IMR-90 (cell line): Measurements from ENCODE around the gene PTGR2. TPM values are rescaled to one million over a fixed set of nuclear protein-coding genes. Genes with fewer than 3 reads are reported as not detected.
A peak's percentile ranks its signal among the peaks of the same experiment; 100 is the strongest.

ENCODE experiments used
- ATAC-seq: fragments of 200-7000 bp; cut with Tn5 transposase; 2 replicates; pipeline ENCODE4 v1.9.1; 2020; ENCODE audit warnings: low read depth, mild to moderate bottlenecking, moderate library complexity
- BruUV-seq: library from RNA; stranded (reverse); fragments of 400-500 nt; replicated peaks from 2 replicates; lab custom pipeline; 2021; lab: Mats Ljungman, UMichigan
- CTCF ChIA-PET: fragments of 300-600 bp; formaldehyde crosslinking; extraction: SDS; loops from one replicate; lab custom pipeline; 2021; ENCODE audit warnings: antibody characterized with exemption; lab: Yijun Ruan, JAX
- POLR2A ChIA-PET: fragments of 300-600 bp; sonication (Branson Sonifier 250); formaldehyde crosslinking; loops from one replicate; lab custom pipeline; 2022; ENCODE audit warnings: antibody characterized with exemption; ENCODE audit not compliant: unreplicated experiment; lab: Charles Lee
- DNase-seq: peaks from one replicate; pipeline ENCODE4 v3.0.0; 2013
- H2AFZ ChIP-seq: replicated peaks from 2 replicates; pipeline ENCODE3; 2013; ENCODE audit warnings: low read length, mild to moderate bottlenecking; ENCODE audit not compliant: poor library complexity
- H2AK5ac ChIP-seq: 2 replicates; pipeline ENCODE4 v1.6.1; 2013; ENCODE audit warnings: low read depth, low read length, inconsistent platforms
- H2AK9ac ChIP-seq: replicated peaks from 2 replicates; pipeline ENCODE3; 2013; ENCODE audit warnings: mild to moderate bottlenecking, low read depth, low read length, moderate library complexity; ENCODE audit not compliant: poor library complexity
- H2BK120ac ChIP-seq: 2 replicates; pipeline ENCODE4 v1.6.1; 2013; ENCODE audit warnings: low read depth, low read length, inconsistent platforms
- H2BK15ac ChIP-seq: 3 replicates; pipeline ENCODE4 v1.6.1; 2013; ENCODE audit warnings: low read depth, low read length, inconsistent platforms
- H2BK20ac ChIP-seq: 2 replicates; pipeline ENCODE4 v1.6.1; 2013; ENCODE audit warnings: low read depth, mild to moderate bottlenecking, inconsistent platforms, low read length, moderate library complexity
- H2BK5ac ChIP-seq: 2 replicates; pipeline ENCODE4 v1.6.1; 2013; ENCODE audit warnings: mild to moderate bottlenecking, low read depth, low read length, inconsistent platforms; ENCODE audit not compliant: poor library complexity, severe bottlenecking
- H3K14ac ChIP-seq: replicated peaks from 2 replicates; pipeline ENCODE4 v1.6.1; 2013; ENCODE audit warnings: low read depth, low read length, inconsistent platforms
- H3K18ac ChIP-seq: 2 replicates; pipeline ENCODE4 v1.6.1; 2013; ENCODE audit warnings: low read depth, low read length, control low read depth
- H3K23ac ChIP-seq: 2 replicates; pipeline ENCODE4 v1.6.1; 2013; ENCODE audit warnings: low read depth, low read length, inconsistent platforms
- H3K27ac ChIP-seq: 2 replicates; pipeline ENCODE4 v1.5.1; 2013; ENCODE audit warnings: mild to moderate bottlenecking, control low read depth, low read length; ENCODE audit not compliant: insufficient read depth
- H3K27me3 ChIP-seq: 2 replicates; pipeline ENCODE4 v1.6.1; 2013; ENCODE audit warnings: low read length; ENCODE audit not compliant: control insufficient read depth, insufficient read depth
- H3K36me3 ChIP-seq: 2 replicates; pipeline ENCODE4 v1.6.1; 2013; ENCODE audit warnings: low read length, mixed read lengths; ENCODE audit not compliant: control insufficient read depth, insufficient read depth
- H3K4ac ChIP-seq: 2 replicates; pipeline ENCODE4 v1.6.1; 2013; ENCODE audit warnings: low read depth, low read length, inconsistent platforms
- H3K4me1 ChIP-seq: 2 replicates; pipeline ENCODE4 v1.6.1; 2013; ENCODE audit warnings: low read length, mixed read lengths; ENCODE audit not compliant: control insufficient read depth, insufficient read depth
- H3K4me2 ChIP-seq: 2 replicates; pipeline ENCODE4 v1.6.1; 2013; ENCODE audit warnings: low read depth, mild to moderate bottlenecking, control low read depth, low read length, moderate library complexity
- H3K4me3 ChIP-seq: 2 replicates; pipeline ENCODE4 v1.5.1; 2013; ENCODE audit warnings: low read depth, mild to moderate bottlenecking, control low read depth, low read length, moderate library complexity; ENCODE audit not compliant: insufficient read depth
- H3K56ac ChIP-seq: 2 replicates; pipeline ENCODE4 v1.6.1; 2013; ENCODE audit warnings: low read length, inconsistent platforms; ENCODE audit not compliant: insufficient read depth; ENCODE audit errors: extremely low read depth
- H3K79me1 ChIP-seq, 2 experiments: 2 replicates each; pipeline ENCODE4 v1.6.1; 2013; ENCODE audit warnings: low read length in 2 of 2, inconsistent platforms in 1 of 2, low read depth in 1 of 2
- H3K9ac ChIP-seq: 2 replicates; pipeline ENCODE4 v1.6.1; 2013; ENCODE audit warnings: low read depth, low read length, control low read depth
- H3K9me1 ChIP-seq: 2 replicates; pipeline ENCODE4 v1.6.1; 2013; ENCODE audit warnings: low read length, inconsistent platforms; ENCODE audit not compliant: insufficient read depth
- H3K9me3 ChIP-seq: 2 replicates; pipeline ENCODE4 v1.6.1; 2013; ENCODE audit warnings: low read length; ENCODE audit not compliant: control insufficient read depth, insufficient read depth
- H4K20me1 ChIP-seq: 2 replicates; pipeline ENCODE4 v1.6.1; 2013; ENCODE audit warnings: low read length, inconsistent platforms; ENCODE audit not compliant: insufficient read depth
- H4K5ac ChIP-seq: 2 replicates; pipeline ENCODE4 v1.6.1; 2013; ENCODE audit warnings: mild to moderate bottlenecking, low read depth, low read length, control low read depth
- H4K8ac ChIP-seq, 2 experiments: 2 replicates each; pipeline ENCODE4 v1.6.1; 2013; ENCODE audit warnings: low read depth in 2 of 2, low read length in 2 of 2, control low read depth in 1 of 2, inconsistent platforms in 1 of 2
- H4K91ac ChIP-seq: 2 replicates; pipeline ENCODE4 v1.6.1; 2013; ENCODE audit warnings: low read depth, low read length, inconsistent platforms; ENCODE audit not compliant: insufficient read depth
- BHLHE40 ChIP-seq: fragments of 150-350 bp; IDR thresholded peaks from 2 replicates; pipeline ENCODE4 v1.6.1; 2016; ENCODE audit warnings: mild to moderate bottlenecking, low read depth, low read length
- CHD1 ChIP-seq: IDR thresholded peaks from 2 replicates; pipeline ENCODE4 v1.6.1; 2012; ENCODE audit warnings: low read depth, low read length, improper control_type of control experiment
- FOS ChIP-seq: fragments of 150-350 bp; IDR thresholded peaks from 2 replicates; pipeline ENCODE4 v1.6.1; 2016; ENCODE audit warnings: low read depth, low read length
- MXI1 ChIP-seq: IDR thresholded peaks from 2 replicates; pipeline ENCODE4 v1.6.1; 2012; ENCODE audit warnings: low read depth, mild to moderate bottlenecking, low read length, moderate library complexity, borderline replicate concordance
- POLR2A ChIP-seq: IDR thresholded peaks from 2 replicates; pipeline ENCODE4 v1.6.1; 2012; ENCODE audit warnings: mild to moderate bottlenecking, low read depth, low read length
- RAD21 ChIP-seq: IDR thresholded peaks from 2 replicates; pipeline ENCODE4 v1.6.1; 2012; ENCODE audit warnings: low read length, improper control_type of control experiment
- RCOR1 ChIP-seq: IDR thresholded peaks from 2 replicates; pipeline ENCODE4 v1.6.1; 2012; ENCODE audit warnings: mild to moderate bottlenecking, low read length, improper control_type of control experiment; ENCODE audit not compliant: insufficient replicate concordance
- RFX5 ChIP-seq: IDR thresholded peaks from 2 replicates; pipeline ENCODE4 v1.8.0; 2012; ENCODE audit warnings: low read depth, mild to moderate bottlenecking, low read length, moderate library complexity
- SMC3 ChIP-seq: fragments of 150-350 bp; IDR thresholded peaks from 2 replicates; pipeline ENCODE4 v1.6.1; 2016; ENCODE audit warnings: low read depth, mild to moderate bottlenecking, antibody characterized with exemption, low read length, moderate library complexity
- WGBS, 2 experiments: methylation state at CpG; one replicate each; pipeline versions ENCODE4 v1.1.5 to v1.1.7; 2013; ENCODE audit warnings: missing lambda C conversion rate in 2 of 2; ENCODE audit not compliant: insufficient read length in 1 of 2; ENCODE audit errors: extremely low coverage in 2 of 2; 5-methylcytosine and 5-hydroxymethylcytosine counted together
- dilution Hi-C: fragments of 300-500 bp; cut with HindIII; formaldehyde crosslinking; loops from one replicate; pipeline ENCODE4 v1.14.3; 2018; ENCODE audit warnings: low sequenced_read_pairs; ENCODE audit not compliant: unreplicated experiment
- in situ Hi-C: fragments of 300-500 bp; cut with MboI; formaldehyde crosslinking; loops from 3 replicates; pipeline ENCODE4 v1.14.3; 2019; ENCODE audit warnings: low sequenced_read_pairs, inconsistent platforms, mixed read lengths
- intact Hi-C: fragments of 100-400 bp; cut with micrococcal nuclease; formaldehyde crosslinking; loops from 2 replicates; pipeline ENCODE4 v1.10.0; 2022
- polyA plus RNA-seq, 3 experiments: library from polyadenylated mRNA; depleted of rRNA; stranded (reverse); fragments of >200 nt; gene quantifications; 2 replicates each; pipeline ENCODE4 v1.2.3, GENCODE V29; 2012; ENCODE audit warnings: low replicate concordance in 1 of 3
- total RNA-seq: library from RNA; depleted of rRNA; stranded (reverse); fragments of >200 nt; gene quantifications from 2 replicates; pipeline ENCODE4 v1.2.3, GENCODE V29; 2012
- TF ChIP-seq, protein P1 (sequence below): conservative IDR thresholded peaks from 2 replicates; pipeline ENCODE4 v1.5.1; 2012; ENCODE audit warnings: mild to moderate bottlenecking, low read depth, low read length, improper control_type of control experiment
- TF ChIP-seq, protein P2 (sequence below): fragments of 150-350 bp; IDR thresholded peaks from 2 replicates; pipeline ENCODE4 v1.6.1; 2017; ENCODE audit warnings: mild to moderate bottlenecking, antibody characterized with exemption, low read length, low read depth
- TF ChIP-seq, protein P3 (sequence below): fragments of 150-350 bp; IDR thresholded peaks from 2 replicates; pipeline ENCODE4 v1.6.1; 2016; ENCODE audit warnings: low read depth, mild to moderate bottlenecking, low read length, moderate library complexity, borderline replicate concordance

PTGR2 gene
- total and polyA plus RNA-seq, 2 of the 4 experiments (the other 2 are of a cell fraction) = 1.3 to 3.2 TPM

DNA sequence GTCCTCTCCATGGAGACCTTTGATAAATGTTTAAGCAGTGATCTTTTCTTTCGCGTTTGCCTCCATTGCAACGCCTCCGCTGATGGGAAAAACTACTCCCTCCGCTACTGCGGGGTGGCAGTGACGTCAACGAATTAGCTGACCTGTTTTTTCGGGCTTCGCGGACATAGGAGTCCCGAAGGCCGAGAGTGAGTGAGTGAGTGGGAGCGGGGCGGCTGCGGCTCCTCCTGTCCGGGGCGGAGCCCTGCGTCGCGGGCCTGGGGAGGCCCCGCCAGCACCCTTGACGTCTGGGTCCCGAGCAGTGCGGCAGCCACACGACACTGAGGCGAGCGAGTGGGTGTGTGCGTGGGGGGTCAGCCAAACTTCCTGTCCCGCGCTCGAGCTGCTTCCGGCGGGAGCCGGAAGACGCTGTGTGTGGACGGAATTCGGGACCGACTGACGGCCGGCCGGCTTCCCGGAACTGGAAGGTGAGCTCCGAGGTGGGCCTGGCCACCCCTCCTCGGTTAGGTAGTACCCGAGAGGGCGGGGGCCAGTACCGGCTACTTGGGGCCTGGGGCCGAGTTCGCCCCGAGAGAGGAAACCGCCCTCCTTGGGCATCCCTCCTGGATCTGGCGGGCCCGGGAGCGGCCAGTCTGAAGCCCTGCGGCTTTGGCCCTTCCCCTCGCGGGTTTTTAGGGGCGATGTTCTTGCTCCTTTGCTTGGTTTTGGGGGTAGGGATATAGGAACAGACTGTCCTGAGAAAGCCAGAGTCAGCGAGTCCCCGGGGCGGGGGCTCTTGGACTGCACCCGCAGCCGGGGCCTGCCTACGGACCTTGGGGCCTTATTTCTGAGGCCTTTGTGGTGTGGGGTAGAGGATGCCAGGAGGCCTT, 35.1 kb downstream of the PTGR2 start, which contains the start of gene ZNF410:
ZNF410 (plus strand) TSS at position 411 of the 869 bp plus-strand sequence. CDS start 5,317 bp downstream, outside the sequence.
- Histone ChIP-seq H3K4me3 (peak within 1 kb of the TSS; percentile 56), H2AK9ac (peak within 1 kb of the TSS; percentile 80), H3K79me1 (peaks cover 0 to 22% of the 10 kb centered on the region in 2 experiments; a peak in 2 of 4 replicates), H2AK5ac (peak within 1 kb of the TSS; percentile 78; the same call in 1 of the 2 replicates), H2BK20ac (no peak within 1 kb of the TSS), H2AFZ (peak within 1 kb of the TSS; percentile 81), H3K23ac (peak within 1 kb of the TSS; percentile 83), H4K8ac (peak within 1 kb of the TSS; percentile 84 to 86), H3K4me1 (peaks cover 2% of the 10 kb centered on the region; the same call in 1 of the 2 replicates), H3K9me1 (no peaks in the 10 kb centered on the region; the same call in none of the 2 replicates), H4K20me1 (peaks cover 31% of the 10 kb centered on the region), H3K36me3 (no peaks in the 10 kb centered on the region), H3K14ac (peak within 1 kb of the TSS; percentile 93), H3K27me3 (no peaks in the 10 kb centered on the region), H3K27ac (peak within 1 kb of the TSS; percentile 81), H2BK5ac (peak within 1 kb of the TSS; percentile 83), H3K9ac (peak within 1 kb of the TSS; percentile 92), H2BK120ac (peak within 1 kb of the TSS; percentile 45), H4K91ac (peak within 1 kb of the TSS; percentile 85), H4K5ac (peak within 1 kb of the TSS; percentile 85), H3K4ac (peak within 1 kb of the TSS; percentile 69), H3K4me2 (peak within 1 kb of the TSS; percentile 91), H3K9me3 (no peaks in the 10 kb centered on the region), H3K18ac (peak within 1 kb of the TSS; percentile 53), H2BK15ac (peak within 1 kb of the TSS; percentile 64; the same call in 1 of the 3 replicates), H3K56ac (peak within 1 kb of the TSS; percentile 84)
- BruUV-seq = no TSS peak
- peak; percentile 99 for ATAC-seq
- CTCF ChIA-PET = no interaction called here
- DNase-seq = peak; percentile 98
- intact Hi-C loops (loop anchor here (2.0 kb wide), 1 partner anchor 100 kb away; no protein-coding TSS in a partner anchor), dilution Hi-C loops (no loop called here), in situ Hi-C loops (no loop called here)
- WGBS, 2 experiments = 0% methylated on average over 26 of the region's 65 CpGs; no CpG with 5 or more reads in 1 of the 2 experiments
- POLR2A ChIA-PET = interaction anchor here (0.6 to 1.6 kb wide), 4 partner anchors 15 to 103 kb away, joined by 5 to 18 read pairs (median 5); partner anchors contain the start of gene PTGR2
- peak; percentile 84 for TF ChIP-seq BHLHE40
- TF ChIP-seq, protein P1, sequence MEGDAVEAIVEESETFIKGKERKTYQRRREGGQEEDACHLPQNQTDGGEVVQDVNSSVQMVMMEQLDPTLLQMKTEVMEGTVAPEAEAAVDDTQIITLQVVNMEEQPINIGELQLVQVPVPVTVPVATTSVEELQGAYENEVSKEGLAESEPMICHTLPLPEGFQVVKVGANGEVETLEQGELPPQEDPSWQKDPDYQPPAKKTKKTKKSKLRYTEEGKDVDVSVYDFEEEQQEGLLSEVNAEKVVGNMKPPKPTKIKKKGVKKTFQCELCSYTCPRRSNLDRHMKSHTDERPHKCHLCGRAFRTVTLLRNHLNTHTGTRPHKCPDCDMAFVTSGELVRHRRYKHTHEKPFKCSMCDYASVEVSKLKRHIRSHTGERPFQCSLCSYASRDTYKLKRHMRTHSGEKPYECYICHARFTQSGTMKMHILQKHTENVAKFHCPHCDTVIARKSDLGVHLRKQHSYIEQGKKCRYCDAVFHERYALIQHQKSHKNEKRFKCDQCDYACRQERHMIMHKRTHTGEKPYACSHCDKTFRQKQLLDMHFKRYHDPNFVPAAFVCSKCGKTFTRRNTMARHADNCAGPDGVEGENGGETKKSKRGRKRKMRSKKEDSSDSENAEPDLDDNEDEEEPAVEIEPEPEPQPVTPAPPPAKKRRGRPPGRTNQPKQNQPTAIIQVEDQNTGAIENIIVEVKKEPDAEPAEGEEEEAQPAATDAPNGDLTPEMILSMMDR = no peak
- TF ChIP-seq FOS = peak; percentile 49; the same call in 1 of the 2 replicates
- TF ChIP-seq RAD21 = no peak
- TF ChIP-seq SMC3 = 0 out of 2 replicates have a peak, but pooled peaks have one; percentile 16
- peak; percentile 9 for TF ChIP-seq RCOR1
- TF ChIP-seq RFX5 = no peak
- TF ChIP-seq, protein P2, sequence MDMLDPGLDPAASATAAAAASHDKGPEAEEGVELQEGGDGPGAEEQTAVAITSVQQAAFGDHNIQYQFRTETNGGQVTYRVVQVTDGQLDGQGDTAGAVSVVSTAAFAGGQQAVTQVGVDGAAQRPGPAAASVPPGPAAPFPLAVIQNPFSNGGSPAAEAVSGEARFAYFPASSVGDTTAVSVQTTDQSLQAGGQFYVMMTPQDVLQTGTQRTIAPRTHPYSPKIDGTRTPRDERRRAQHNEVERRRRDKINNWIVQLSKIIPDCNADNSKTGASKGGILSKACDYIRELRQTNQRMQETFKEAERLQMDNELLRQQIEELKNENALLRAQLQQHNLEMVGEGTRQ = 0 out of 2 replicates have a peak, but pooled peaks have one; percentile 10
- TF ChIP-seq CHD1 = peak; percentile 31; the same call in 1 of the 2 replicates
- TF ChIP-seq POLR2A = peak; percentile 85
- TF ChIP-seq, protein P3, sequence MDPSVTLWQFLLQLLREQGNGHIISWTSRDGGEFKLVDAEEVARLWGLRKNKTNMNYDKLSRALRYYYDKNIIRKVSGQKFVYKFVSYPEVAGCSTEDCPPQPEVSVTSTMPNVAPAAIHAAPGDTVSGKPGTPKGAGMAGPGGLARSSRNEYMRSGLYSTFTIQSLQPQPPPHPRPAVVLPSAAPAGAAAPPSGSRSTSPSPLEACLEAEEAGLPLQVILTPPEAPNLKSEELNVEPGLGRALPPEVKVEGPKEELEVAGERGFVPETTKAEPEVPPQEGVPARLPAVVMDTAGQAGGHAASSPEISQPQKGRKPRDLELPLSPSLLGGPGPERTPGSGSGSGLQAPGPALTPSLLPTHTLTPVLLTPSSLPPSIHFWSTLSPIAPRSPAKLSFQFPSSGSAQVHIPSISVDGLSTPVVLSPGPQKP = no peak; the same call in 1 of the 2 replicates
- peak; percentile 75 for TF ChIP-seq MXI1
